Measurements from ENCODE around the gene OTOP1. TPM values are rescaled to one million over a fixed set of nuclear protein-coding genes. Genes with fewer than 3 reads are reported as not detected.

The OTOP1 gene
- total RNA-seq, 4 donors from 2014 or later, result not detected

DNA sequence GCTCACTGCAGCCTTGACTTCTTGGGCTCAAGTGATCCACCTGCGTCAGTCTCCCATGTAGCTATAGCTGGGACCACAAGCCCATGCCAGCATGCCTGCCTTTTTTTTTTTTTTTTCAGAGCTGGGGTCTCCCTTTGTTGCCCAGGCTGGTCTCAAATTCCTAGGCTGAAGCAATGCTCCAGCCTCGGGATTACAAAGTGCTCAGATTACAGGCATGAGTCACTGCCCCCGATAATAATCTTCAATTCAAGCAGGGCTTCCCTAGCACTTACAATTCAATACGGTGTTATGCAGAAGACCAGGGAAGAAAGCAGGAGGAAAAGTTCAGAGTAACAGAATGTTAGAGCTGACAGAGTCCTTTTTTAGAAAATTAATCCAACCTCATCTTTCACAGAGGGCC is 26.1 kb downstream of the OTOP1 start:
- TF ChIP-seq, protein P1, sequence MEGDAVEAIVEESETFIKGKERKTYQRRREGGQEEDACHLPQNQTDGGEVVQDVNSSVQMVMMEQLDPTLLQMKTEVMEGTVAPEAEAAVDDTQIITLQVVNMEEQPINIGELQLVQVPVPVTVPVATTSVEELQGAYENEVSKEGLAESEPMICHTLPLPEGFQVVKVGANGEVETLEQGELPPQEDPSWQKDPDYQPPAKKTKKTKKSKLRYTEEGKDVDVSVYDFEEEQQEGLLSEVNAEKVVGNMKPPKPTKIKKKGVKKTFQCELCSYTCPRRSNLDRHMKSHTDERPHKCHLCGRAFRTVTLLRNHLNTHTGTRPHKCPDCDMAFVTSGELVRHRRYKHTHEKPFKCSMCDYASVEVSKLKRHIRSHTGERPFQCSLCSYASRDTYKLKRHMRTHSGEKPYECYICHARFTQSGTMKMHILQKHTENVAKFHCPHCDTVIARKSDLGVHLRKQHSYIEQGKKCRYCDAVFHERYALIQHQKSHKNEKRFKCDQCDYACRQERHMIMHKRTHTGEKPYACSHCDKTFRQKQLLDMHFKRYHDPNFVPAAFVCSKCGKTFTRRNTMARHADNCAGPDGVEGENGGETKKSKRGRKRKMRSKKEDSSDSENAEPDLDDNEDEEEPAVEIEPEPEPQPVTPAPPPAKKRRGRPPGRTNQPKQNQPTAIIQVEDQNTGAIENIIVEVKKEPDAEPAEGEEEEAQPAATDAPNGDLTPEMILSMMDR (IDR thresholded peaks at IDR 0.05; ENCODE audit: low read depth), result no peak

DNA sequence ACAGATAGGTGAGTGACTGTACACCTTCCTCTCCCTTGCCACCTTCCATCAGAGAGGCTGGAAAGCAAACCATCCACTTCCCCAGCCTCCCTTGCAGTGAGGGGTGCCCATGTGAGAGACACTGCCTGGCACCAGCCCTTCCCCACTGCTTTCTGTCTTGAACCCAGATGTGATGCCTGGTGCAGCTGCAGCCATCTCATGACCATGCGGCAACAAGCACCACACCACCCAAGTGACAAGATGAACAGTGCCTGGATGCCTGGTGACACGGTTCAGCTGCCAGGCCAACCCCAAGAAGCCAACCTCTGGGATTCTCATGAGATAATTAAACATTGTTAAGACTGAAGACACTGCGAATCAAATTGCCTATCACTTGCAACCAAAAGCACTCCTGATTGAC is 31.4 kb downstream of the OTOP1 start:
- TF ChIP-seq, protein P1 (IDR thresholded peaks at IDR 0.05; ENCODE audit: low read depth), result no peak

DNA sequence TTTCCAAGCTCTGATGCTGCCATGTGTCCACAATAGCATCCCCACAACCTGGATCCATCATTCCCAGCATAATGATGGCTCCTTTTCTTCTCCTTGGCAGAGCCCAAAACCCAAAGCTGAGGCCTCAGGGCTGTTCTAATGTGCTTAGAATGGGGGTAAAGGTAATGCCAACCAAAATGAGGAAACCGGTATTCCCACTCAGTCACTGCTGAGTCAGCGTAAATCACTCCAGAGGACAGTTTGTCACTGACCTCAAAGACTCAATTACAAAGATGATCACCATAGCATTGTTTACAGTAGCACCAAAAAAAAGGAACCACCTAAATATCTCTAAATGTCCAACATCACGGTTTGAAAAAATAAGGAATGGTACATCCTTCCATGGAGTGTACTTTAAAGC is 41.2 kb downstream of the OTOP1 start:
- TF ChIP-seq, protein P1 (IDR thresholded peaks at IDR 0.05; ENCODE audit: low read depth), result no peak

DNA sequence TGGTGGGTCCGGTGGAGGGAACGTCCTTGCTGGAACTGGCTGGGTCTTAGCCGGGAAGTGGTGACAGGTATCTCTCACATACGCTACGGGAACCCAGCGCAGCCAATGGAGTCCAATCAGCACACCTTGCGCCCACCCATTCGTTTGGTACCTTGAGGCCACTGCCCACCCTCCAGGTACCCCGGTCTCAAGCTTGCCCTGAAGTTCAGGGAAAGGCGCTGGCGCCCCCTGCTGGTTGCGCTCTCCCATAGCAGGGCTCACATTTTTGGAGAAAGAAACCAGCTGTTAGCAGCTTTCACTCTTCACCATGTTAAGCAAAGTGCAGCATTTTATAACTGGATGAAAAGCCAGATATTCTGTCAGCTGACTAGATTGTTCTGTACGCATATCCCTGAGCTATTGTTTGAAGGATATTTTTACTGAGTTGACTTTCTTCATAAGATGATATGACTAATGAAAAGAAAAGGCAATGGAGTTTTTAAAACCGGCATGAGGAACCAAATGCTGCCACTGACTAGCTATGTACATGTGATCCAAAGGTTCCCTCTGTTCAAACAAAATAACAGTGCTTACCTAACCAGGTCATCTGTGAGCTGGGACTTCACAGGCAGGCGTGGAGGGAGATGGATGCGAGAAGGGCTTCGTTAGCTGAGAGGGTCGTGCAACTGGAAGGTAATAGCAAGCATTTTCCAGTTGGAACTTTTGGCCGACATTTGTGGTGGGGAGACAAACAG is 43.7 kb downstream of the OTOP1 start:
- TF ChIP-seq, protein P1 (IDR thresholded peaks at IDR 0.05; ENCODE audit: low read depth), result no peak

DNA sequence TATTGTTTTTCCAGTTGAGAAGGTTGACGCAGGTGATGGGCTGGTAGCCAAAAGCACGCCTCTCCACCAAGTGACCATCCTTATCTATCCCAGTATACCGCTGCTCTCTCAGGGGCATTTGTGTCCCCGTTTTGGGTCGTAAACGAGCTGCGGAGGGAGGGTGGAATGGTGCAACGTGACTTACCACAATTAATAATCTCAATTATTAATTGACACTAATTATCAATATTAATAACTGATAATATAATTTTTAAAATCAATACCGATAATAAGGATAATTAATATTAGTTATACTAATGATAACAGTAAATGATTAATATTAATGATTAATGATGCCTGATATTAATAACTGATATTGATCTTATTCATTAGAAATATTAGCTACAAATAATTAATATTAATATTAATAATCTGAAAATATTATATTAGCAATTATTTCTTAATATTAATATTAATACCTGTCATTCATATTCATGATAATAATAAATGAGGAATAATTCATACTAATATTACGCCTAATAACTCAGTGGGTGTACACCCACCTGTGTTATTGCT is 56.1 kb downstream of the OTOP1 start:
- TF ChIP-seq, protein P1 (IDR thresholded peaks at IDR 0.05; ENCODE audit: low read depth), result no peak

Other genes starting within 250 kb of the OTOP1 start
- 10 to 100 TPM; 15.2 to 24.5 (median 17.3) TPM for gene TMEM128, start 21.3 kb upstream of the OTOP1 start, total RNA-seq
- 10 to 100 TPM; 10.2 to 19.1 (median 13.5) TPM for gene LYAR, start 63.2 kb upstream of the OTOP1 start, total RNA-seq
- gene ZBTB49, start 63.3 kb upstream of the OTOP1 start, total RNA-seq, result 1 to 10 TPM; 1.9 to 7.0 (median 4.0) TPM
- under 1 TPM in 2 of 4 donors, not detected in 2; 0.17 to 0.33 TPM for gene NSG1, start 160.2 kb upstream of the OTOP1 start, total RNA-seq

Measured in subcutaneous adipose tissue (tissue), 4 donors.